Parathyroid adenoma (tissue), 2 donors: ENCODE results near the gene HTR1E.

Source experiments
- H2AFZ ChIP-seq: fragments of 300-600 bp; sonication (generic); one replicate; pipeline ENCODE4 v1.7.0; 2017; ENCODE audit warnings: antibody characterized with exemption, mild to moderate bottlenecking
- H3K27ac ChIP-seq: fragments of 300-600 bp; sonication (generic); one replicate; pipeline ENCODE4 v1.7.0; 2017
- H3K27me3 ChIP-seq: fragments of 300-600 bp; sonication (generic); one replicate; pipeline ENCODE4 v1.7.0; 2017; ENCODE audit warnings: low read length; ENCODE audit not compliant: control insufficient read depth, insufficient read depth
- H3K36me3 ChIP-seq: fragments of 300-600 bp; sonication (generic); one replicate; pipeline ENCODE4 v1.7.0; 2017; ENCODE audit warnings: low read length; ENCODE audit not compliant: control insufficient read depth, insufficient read depth
- H3K4me1 ChIP-seq: fragments of 300-600 bp; sonication (generic); one replicate; pipeline ENCODE4 v1.7.0; 2017; ENCODE audit warnings: control low read depth
- H3K4me2 ChIP-seq: fragments of 300-600 bp; sonication (generic); one replicate; pipeline ENCODE4 v1.7.0; 2017; ENCODE audit warnings: low read length
- H3K4me3 ChIP-seq: fragments of 300-600 bp; sonication (generic); one replicate; pipeline ENCODE4 v1.7.0; 2017; ENCODE audit warnings: low read depth, low read length
- H3K79me2 ChIP-seq: fragments of 300-600 bp; sonication (generic); one replicate; pipeline ENCODE4 v1.7.0; 2017; ENCODE audit warnings: control low read depth
- H3K9ac ChIP-seq: fragments of 300-600 bp; sonication (generic); one replicate; pipeline ENCODE4 v1.7.0; 2017; ENCODE audit warnings: mild to moderate bottlenecking
- H3K9me3 ChIP-seq: fragments of 300-600 bp; sonication (generic); one replicate; pipeline ENCODE4 v1.7.0; 2017; ENCODE audit warnings: low read length; ENCODE audit not compliant: control insufficient read depth
- CTCF ChIP-seq: fragments of 300-600 bp; sonication (generic); IDR thresholded peaks from one replicate; pipeline ENCODE4 v1.7.0; 2017; ENCODE audit warnings: antibody characterized with exemption, mild to moderate bottlenecking
- donor health status: primary hyperparathyroidism.

HTR1E gene

GRCh38 chr6:87012743-87013142 lies 75.4 kb downstream of the HTR1E start:
- H3K27ac ChIP-seq: no peak overlapping the region
- no peak overlapping the region for H3K4me3 ChIP-seq
- H3K9me3 ChIP-seq: no peaks in the 10 kb centered on the region
- H3K4me1 ChIP-seq: no peaks in the 10 kb centered on the region
- no peak overlapping the region for H3K9ac ChIP-seq
- no peaks in the 10 kb centered on the region for H3K27me3 ChIP-seq
- H2AFZ ChIP-seq: no peak overlapping the region
- H3K36me3 ChIP-seq: no peaks in the 10 kb centered on the region
- no peak for TF ChIP-seq CTCF
- H3K79me2 ChIP-seq: no peaks in the 10 kb centered on the region
- H3K4me2 ChIP-seq: no peak overlapping the region

GRCh38 chr6:87016772-87017171 lies 79.4 kb downstream of the HTR1E start:
- Histone ChIP-seq H2AFZ (no peak overlapping the region), H3K9me3 (no peaks in the 10 kb centered on the region)
- TF ChIP-seq CTCF: no peak

GRCh38 chr6:87027021-87027420 lies 89.7 kb downstream of the HTR1E start:
- no peaks in the 10 kb centered on the region for H3K9me3 ChIP-seq
- no peak for TF ChIP-seq CTCF
- H3K4me1 ChIP-seq: no peaks in the 10 kb centered on the region
- no peaks in the 10 kb centered on the region for H3K27me3 ChIP-seq
- no peak overlapping the region for H3K9ac ChIP-seq
- no peaks in the 10 kb centered on the region for H3K36me3 ChIP-seq
- no peaks in the 10 kb centered on the region for H3K79me2 ChIP-seq
- no peak overlapping the region for H3K4me2 ChIP-seq
- H3K27ac ChIP-seq: no peak overlapping the region
- no peak overlapping the region for H2AFZ ChIP-seq
- H3K4me3 ChIP-seq: no peak overlapping the region

More at GRCh38 chr6:87016772-87017171, 79.4 kb downstream of the HTR1E start:
- Histone ChIP-seq H3K4me1 (no peaks in the 10 kb centered on the region), H3K36me3 (no peaks in the 10 kb centered on the region), H3K4me3 (no peak overlapping the region), H3K27ac (no peak overlapping the region), H3K4me2 (no peak overlapping the region), H3K27me3 (no peaks in the 10 kb centered on the region), H3K9ac (no peak overlapping the region), H3K79me2 (no peaks in the 10 kb centered on the region)

GRCh38 chr6:87029711-87030314 lies 92.5 kb downstream of the HTR1E start:
- Histone ChIP-seq H3K4me2 (no peak overlapping the region), H3K9ac (no peak overlapping the region), H3K36me3 (no peaks in the 10 kb centered on the region), H3K4me1 (no peaks in the 10 kb centered on the region), H3K9me3 (no peaks in the 10 kb centered on the region), H3K4me3 (no peak overlapping the region), H2AFZ (no peak overlapping the region), H3K27ac (no peak overlapping the region), H3K27me3 (no peaks in the 10 kb centered on the region), H3K79me2 (no peaks in the 10 kb centered on the region)
- peak; percentile 59 for TF ChIP-seq CTCF

GRCh38 chr6:87040729-87041128 lies 103.4 kb downstream of the HTR1E start:
- no peak overlapping the region for H3K4me2 ChIP-seq
- no peaks in the 10 kb centered on the region for H3K79me2 ChIP-seq
- no peak overlapping the region for H2AFZ ChIP-seq
- H3K4me3 ChIP-seq: no peak overlapping the region
- H3K4me1 ChIP-seq: no peaks in the 10 kb centered on the region
- H3K9me3 ChIP-seq: no peaks in the 10 kb centered on the region
- H3K27ac ChIP-seq: no peak overlapping the region
- no peak overlapping the region for H3K9ac ChIP-seq
- no peaks in the 10 kb centered on the region for H3K27me3 ChIP-seq
- no peak for TF ChIP-seq CTCF
- H3K36me3 ChIP-seq: no peaks in the 10 kb centered on the region
